SIG-M5 treated with dmso at 0.1 percent for 504 hours (cell line): ENCODE data around the gene HEPACAM.
A peak's percentile ranks its signal among the peaks of the same experiment; 100 is the strongest.

Experiments
- DNase-seq: peaks from one replicate; lab custom pipeline; 2025; ENCODE audit not compliant: unreplicated experiment; lab: John Stamatoyannopoulos, UW

Gene HEPACAM

GRCh38 chr11:124900464-124900863 lies 35.4 kb downstream of the HEPACAM start:
- no peak for DNase-seq

DNA sequence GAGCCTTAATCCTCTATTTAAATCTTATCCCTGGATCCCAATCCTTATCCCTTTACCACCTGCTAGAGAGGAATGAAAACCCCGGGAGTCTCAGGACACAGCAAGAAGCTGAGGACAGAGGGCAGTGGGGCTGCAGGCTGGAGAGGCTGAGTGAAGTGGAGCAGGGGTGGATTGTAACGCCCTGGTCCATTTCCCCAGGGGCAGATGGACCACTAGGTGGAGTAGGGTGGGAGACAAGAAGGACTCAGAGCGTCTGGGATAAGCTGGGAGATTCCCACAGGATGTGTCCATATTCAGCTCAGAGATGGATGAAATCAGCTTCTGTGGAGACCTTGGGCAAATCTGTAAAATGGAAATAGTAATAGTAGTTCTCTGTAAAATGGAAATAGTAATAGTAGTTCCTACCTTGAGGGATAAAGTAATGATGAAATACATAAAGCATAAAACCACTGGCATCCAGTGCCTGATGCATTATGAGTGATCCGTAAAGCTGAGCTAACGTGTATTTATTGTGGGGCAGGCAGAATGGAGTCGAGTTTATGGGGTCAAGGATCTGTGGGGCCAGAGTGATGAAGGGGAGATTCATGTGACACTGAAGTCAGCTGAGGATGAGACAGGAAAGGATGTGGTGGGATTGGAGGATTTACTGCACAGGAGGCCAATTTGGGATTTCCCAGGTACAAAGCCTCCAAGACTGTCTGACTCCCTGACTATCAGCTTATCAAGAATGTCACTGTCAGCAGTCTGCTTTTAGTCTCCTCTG lies 36.3 kb downstream of the HEPACAM start:
- DNase-seq = no peak

GRCh38 chr11:124898711-124899110 lies 37.1 kb downstream of the HEPACAM start:
- no peak for DNase-seq

DNA sequence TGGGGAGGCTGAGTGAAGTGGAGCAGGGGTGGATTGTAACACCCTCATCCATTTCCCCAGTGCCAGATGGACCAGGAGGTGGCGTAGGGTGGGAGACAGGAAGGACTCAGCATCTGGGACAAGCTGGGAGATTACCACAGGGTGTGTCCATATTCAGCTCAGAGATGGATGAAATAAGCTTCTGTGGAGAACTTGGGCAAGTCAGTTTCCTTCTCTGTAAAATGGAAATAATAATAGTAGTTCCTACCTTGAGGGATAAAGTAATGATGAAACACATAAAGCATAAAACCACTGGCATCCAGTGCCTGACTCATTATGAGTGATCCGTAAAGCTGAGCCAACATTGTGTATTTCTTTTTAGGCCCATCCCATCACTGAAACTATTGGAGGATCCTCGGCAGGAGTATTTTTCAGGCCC lies 37.6 kb downstream of the HEPACAM start:
- no peak for DNase-seq

DNA sequence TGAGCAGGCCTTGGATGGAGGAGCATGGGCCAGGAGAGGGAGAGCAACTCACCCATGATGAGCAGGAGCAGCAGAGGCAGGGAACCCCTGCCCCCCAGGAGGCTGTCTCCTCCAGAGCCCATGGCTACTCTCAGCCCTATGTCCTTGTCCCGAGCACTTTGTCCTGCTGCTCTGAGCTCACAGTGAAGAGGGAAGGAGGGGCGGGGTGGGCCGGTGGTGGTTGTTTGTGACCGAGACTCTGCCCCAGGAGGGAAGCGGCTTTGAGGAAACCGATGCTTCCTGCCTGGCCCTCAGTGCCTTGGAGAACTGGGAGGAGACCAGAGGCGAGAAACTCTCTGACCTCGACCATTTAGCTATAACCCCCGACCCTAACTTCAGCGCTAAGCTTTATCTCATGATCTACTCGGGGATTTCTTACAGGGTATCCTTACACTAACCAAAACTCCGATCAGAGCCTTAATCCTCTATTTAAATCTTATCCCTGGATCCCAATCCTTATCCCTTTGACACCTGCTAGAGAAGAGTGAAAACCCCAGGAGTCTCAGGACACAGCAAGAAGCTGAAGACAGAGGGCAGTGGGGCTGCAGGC lies 38.1 kb downstream of the HEPACAM start, which contains the start of gene ROBO4:
Gene ROBO4, minus strand, starts transcription at position 192 of the 589 bp plus-strand sequence. Its CDS starts 70 bp downstream, at position 122.
- DNase-seq = no peak

- DNase-seq = no peak
These were observed 38.9 kb downstream of the HEPACAM start for GRCh38 chr11:124896821-124897391.

- DNase-seq = no peak
These were observed 39.6 kb downstream of the HEPACAM start for GRCh38 chr11:124896071-124896750.

- no peak for DNase-seq
These were observed 40.3 kb downstream of the HEPACAM start for GRCh38 chr11:124895471-124895971.

DNA sequence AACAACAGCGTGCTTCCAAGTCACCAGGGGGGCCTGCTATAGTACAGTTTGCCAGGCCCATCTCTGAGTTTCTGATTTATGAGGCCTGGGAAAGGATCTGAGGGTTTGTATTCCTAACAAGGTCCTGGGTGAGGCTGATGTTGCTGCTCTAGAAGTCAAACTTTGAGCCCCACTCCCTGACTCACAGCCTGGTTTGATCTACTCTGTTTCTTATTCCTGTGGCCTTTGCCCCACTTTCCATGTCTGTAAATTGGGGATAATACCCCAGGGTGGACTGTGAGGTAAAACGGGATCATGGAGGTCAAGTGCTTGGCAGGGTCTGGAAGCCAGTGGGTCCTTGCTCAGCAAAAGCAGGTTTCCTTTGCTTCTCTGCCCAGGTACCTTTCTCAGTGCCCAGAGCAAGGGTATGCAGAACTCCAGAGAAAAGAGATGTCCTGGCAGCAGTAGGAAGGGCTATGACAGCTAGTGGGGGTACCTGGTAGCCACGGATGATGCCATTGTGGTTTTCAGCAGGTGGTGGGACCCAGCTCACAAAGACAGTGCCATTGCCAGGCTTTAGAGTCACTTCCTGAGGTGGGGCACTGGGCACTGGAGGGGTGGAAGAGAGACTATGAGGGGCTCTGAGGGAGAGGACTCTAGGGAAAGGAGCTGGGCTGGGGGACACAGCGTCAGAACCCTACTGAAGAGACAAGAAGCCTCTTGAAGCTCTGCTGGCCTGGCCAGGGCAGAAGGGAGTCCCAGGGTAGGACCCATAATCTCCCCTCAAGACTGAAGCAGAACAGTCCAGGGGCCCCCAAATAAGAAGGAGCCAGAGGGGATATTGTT lies 41.0 kb downstream of the HEPACAM start:
- no peak for DNase-seq

DNA sequence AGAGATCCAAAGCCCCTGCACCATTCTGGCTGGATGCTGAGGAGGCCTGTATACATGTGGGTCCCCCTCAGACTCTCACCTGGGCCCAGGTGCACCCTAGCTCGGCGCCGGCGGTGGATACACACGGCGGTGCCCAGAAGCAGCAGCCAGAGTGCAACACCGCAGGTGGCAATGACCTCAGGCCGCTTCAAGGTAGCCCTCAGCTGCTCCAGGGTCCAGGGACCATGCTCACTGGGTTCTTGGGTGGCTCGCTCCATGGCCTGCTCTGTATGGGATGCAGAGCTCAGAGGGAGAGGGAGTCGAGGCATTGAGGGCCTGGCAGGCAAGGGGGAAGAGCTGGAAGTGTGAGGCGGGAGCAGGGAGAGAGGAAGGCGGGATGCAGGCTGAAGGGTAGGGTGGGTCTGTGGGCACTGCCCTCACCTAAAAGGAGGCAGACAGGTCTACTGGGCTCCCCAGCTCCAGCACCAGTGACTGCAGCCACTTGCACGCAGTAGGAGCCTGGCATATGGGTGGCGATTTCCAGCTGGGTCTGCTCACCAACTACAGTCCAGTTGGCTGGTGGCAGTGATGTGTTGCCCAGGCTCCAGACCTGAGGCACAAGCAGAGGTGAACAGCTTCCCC lies 42.0 kb downstream of the HEPACAM start:
- no peak for DNase-seq

DNA sequence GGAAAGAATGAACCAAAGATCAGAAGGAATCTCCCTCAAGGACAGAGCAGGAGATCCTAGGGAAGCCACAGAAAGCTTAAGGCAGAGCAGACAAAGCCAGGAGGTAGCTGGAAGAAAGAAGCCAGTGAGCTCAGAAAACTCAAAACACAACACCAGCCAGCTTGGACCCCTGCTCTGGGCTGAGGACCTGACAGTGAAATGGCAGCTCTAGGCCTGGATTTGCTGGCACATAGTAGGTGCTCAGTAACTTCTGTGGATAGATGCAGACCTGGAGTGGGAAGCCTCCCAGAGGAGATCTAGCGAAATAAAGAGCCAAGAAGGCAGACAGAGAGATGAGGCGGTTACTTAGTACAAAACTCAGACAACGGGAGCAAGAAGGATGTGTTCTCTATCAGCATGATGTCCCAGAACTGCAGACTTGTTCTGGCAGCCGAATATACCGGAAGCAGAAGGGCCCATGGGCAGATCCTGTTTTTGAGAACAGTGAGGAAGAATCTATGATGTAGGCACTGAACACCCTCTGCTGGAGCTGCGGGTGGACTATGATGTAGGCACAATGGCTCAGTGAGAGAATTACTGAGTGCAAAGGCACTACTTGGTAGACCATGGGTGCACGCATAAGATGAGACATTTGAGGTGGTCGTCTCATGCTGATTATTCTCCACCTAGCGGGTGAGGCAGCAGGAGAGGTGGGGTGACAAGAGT lies 42.9 kb downstream of the HEPACAM start:
- no peak for DNase-seq

GRCh38 chr11:124892146-124892545 lies 43.7 kb downstream of the HEPACAM start:
- no peak for DNase-seq

GRCh38 chr11:124891373-124891861 lies 44.4 kb downstream of the HEPACAM start:
- no peak for DNase-seq

- DNase-seq = no peak
These were observed 45.0 kb downstream of the HEPACAM start for GRCh38 chr11:124890683-124891372.

GRCh38 chr11:124890151-124890550 lies 45.7 kb downstream of the HEPACAM start:
- no peak for DNase-seq

DNA sequence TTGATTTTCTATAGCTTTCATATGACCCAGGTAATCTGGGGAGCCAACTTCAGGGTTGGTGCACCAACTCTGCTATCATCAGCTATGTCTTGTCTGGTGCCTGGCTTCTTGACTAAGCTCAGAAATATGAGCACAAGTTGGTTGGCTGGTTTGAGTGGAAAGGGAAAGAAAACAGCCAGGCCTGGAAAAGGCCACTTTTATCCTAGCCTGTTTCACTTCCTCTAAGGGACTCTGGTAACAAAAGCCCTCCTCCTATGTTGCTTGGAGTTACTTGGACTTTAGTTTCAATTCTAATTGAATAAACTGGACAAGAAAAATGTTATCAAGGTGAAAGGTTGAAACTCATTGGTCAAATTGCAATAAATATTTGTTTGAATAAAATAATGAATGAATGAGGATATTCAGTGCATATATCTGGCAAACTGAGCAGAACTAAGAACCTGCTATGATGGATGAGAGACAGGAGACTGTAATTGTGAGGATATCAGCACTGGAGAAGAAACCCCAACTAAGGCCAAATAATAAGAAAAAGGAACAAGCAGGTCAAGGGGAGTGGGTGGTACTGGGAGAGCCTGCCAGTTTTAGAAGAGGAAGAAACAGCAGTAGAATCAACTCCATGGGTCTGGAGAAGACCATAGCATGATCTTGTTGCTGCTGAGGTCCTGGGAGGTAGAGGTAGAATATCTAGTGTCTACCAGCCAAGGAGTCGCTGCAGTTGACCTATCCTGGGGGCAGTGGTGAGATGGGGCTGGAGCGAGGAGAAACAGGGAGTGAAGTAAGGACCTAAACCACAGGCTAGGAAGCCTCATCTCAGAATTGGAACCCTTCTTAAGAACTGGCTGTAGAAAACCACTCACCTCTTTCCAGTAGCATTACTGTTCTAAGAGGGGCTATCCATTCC lies 46.4 kb downstream of the HEPACAM start:
- peak; percentile 5 for DNase-seq

- DNase-seq = no peak
These were observed 48.2 kb downstream of the HEPACAM start for GRCh38 chr11:124887667-124888013.
